UCSD-AML1 (cell line): ENCODE data around the gene OFD1.
A peak's percentile ranks its signal among the peaks of the same experiment; 100 is the strongest.
"Not testable (repeated sequence)": the region's sequence is repeated elsewhere in the genome, so short reads cannot be mapped to it uniquely, and the experiment has no call there.

Experiments used
- DNase-seq: peaks from one replicate; lab custom pipeline; 2025; ENCODE audit not compliant: unreplicated experiment; lab: John Stamatoyannopoulos, UW

Gene OFD1

DNA sequence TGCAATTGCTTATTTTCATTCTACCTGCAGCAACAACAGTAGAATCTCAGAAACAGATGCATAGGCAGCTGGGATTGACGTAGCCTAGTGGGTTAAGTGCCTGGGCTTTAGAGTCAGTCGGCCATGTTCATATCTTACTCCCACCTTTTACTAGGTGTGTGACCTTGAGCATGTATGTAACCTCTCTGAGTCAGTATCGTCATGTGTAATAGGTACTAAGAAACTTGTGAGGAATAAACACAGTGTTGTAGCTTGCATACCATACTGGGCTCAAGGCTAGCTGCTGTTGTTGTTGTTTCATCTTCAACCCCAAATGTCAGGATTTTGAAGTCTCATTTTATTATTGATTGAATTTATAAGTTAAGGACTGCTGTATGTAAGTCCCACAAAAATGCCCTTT, 31.4 kb upstream of the OFD1 start:
- no peak for DNase-seq

- DNase-seq: no peak
These were observed 31.0 kb upstream of the OFD1 start for GRCh38 chrX:13703589-13703988.

- DNase-seq: no peak
These were observed 23.4 kb upstream of the OFD1 start for GRCh38 chrX:13711141-13711540.

DNA sequence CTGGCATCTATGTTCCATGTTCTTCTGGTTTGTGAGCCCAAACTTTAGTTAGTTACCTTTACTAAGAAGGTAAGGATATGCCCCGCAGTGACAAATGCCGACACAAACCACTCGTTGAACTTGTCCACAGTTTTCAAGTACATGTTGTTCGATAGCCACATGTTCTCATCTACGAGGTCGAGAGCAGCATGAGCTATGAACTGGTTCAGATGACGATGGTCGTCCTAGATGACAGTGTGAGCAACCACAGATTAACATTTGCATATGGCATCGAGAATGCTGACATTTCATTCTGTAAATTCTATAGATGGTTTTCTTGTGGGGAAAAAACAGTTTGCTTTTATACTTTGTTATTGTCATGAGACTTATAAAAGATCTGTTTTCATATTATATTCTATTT, 18.1 kb upstream of the OFD1 start:
- no peak for DNase-seq

GRCh38 chrX:13716905-13717304, 17.6 kb upstream of the OFD1 start:
- DNase-seq: no peak

- no peak for DNase-seq
These were observed 16.7 kb upstream of the OFD1 start for GRCh38 chrX:13717700-13718472.

DNA sequence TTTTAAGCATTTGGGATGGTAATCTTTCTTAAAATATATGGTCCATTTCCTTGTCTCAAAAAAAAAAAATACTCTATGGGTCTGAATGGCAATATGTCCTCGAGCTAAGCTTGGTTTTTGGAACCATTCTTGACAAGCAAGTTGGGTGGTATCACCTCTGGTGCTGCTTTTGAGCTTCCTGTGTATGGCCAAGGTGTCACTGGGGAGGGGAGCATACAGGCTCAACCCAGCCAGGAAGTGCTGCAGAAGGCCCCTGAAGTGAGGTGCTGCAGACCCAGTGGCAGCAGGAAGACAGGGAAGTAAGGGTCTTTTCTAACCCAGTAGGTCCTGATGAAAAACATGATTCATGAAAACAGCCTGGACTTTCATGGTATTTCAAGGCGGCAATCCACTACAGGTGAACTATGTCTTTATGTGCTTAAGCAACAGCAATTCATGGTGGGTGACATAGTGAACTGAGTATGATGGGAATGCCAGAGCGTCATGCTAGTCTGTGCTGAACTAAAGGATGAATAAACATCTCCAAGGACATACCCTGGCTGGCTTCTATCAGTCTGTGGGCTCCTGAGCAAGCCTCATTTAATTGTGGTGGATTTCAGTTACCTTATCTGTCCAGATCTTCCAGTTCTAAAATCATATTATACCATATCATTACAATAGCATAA, 15.2 kb upstream of the OFD1 start:
- no peak for DNase-seq

DNA sequence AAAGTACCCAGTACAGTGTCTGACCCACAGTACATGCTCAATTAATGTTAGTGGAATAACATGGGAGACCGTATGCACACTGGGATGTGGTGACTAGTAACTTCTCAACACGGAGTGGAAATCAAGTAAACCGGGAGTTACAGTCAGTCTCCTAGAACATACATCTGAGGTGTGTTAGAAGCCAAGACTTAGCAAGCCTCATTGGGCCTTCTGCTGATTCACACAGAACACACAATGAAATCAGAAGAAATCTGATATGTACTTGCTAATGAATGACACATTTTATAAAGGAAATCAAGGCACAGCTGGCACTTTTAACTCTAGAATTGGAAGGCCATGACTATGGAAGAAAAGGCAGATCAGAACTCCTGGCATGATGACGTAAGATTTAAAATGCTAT, 13.2 kb upstream of the OFD1 start:
- DNase-seq: no peak

GRCh38 chrX:13721819-13722519, 12.6 kb upstream of the OFD1 start:
- peak; percentile 21 for DNase-seq

GRCh38 chrX:13724878-13725277, 9.7 kb upstream of the OFD1 start:
- DNase-seq: not testable (repeated sequence)

- not testable (repeated sequence) for DNase-seq
These were observed 8.0 kb upstream of the OFD1 start for GRCh38 chrX:13726583-13726982.

DNA sequence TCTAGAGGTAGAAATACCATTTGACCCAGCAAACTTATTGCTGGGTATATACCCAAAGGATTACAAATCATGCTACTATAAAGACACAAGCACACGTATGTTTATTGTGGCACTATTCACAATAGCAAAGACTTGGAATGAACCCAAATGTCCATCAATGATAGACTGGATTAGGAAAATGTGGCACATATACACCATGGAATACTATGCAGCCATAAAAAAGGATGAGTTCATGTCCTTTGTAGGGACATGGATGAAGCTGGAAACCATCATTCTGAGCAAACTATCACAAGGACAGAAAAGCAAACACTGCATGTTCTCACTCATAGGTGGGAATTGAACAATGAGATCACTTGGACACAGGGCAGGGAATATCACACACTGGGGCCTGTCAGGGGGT, 4.0 kb upstream of the OFD1 start:
- not testable (repeated sequence) for DNase-seq

GRCh38 chrX:13732246-13733067, 2.1 kb upstream of the OFD1 start:
- DNase-seq: no peak

DNA sequence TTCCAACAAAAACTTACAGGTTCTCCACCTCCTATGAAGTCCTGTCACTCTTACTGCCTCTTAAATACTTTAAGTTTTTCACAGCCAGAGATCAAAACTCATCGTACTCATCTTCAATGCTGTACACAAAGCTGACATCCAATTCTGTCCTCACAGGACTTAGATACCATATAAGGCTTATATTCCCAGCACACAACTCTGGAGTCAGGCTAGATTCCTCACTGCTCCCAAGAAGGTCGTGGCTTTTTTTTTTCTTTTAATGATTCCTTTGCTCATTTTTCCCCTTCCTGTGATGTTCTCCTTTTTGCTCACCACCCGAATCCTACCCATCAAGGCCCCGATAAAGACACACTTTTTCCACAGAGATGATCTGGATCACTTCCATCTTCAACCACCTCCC, 1.0 kb upstream of the OFD1 start:
- DNase-seq: no peak

GRCh38 chrX:13741695-13742094, 7.1 kb downstream of the OFD1 start:
- no peak for DNase-seq

- no peak for DNase-seq
These were observed 8.0 kb downstream of the OFD1 start for GRCh38 chrX:13742397-13743176.

DNA sequence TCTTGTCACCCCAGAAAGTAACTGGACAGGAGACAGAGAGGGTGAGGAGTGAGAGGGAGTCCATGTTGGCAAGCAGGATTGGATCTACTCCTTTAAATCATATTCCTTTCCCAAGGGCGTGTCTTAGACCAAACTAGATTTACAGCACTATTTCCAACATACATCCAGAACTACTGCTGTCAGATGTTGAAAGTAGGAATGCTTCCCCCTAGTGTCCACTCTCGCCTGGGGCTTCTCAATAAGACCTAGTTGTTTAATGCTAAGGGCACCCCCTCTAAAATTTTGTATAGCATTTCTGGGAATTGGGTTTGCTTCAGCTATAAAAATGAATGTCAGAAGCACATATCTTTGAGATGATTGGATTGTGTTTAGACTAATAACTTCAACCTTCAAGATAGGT, 13.3 kb downstream of the OFD1 start:
- no peak for DNase-seq

DNA sequence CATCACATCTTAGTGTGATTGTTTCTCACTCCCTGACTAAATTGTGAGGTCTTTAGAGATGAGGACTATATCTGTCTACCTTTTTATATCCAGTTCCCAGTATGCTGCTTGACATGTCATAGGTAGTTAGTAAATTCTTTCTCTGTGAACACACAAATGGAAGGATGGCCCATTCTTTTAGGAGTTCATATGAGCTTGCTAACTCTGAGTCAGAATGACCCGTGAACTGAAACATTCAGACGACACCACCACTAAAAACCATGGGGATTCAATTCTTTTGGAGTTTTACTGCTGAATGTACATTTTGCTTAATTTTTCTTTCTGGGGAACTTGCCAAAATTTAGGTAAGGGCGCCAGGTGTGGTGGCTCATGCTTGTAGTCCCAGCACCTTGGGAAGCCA, 13.9 kb downstream of the OFD1 start:
- no peak for DNase-seq

DNA sequence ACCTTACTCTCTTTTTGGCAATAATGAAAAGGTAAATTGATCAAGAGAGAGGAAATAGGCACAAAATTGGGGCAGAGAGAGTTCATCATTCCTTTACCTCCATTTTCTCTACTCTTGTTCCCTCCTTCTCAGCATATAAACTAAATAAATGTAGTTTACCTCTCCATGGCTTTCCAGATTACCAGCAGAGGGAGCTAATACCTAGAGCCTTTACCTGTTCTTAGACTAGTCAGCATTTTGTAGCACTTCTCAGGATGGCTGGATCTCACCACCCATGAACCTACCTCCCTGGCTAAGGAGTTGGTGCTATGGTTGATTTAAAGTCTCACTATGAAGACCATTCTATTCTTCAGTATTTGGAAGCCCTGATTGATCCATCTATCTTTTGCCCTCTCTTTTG, 15.7 kb downstream of the OFD1 start:
- no peak for DNase-seq

DNA sequence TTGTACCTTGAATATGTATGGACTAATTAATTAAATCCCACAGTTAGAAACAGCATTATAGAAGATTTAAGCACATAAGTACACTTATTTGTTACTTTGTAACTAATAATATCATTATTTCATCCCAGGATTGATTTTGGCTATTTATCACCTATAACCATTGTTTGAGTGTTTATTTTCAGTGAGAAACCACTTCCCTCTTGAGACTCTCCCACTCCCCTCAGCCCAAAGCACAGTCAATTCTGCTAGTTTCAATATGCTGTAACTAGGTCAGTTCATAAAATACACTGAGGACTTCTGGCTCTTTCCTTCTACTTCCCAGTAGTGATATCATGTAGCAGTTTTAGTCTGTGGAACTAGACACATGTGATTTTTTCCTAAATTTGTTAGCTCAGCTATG, 16.3 kb downstream of the OFD1 start:
- no peak for DNase-seq

DNA sequence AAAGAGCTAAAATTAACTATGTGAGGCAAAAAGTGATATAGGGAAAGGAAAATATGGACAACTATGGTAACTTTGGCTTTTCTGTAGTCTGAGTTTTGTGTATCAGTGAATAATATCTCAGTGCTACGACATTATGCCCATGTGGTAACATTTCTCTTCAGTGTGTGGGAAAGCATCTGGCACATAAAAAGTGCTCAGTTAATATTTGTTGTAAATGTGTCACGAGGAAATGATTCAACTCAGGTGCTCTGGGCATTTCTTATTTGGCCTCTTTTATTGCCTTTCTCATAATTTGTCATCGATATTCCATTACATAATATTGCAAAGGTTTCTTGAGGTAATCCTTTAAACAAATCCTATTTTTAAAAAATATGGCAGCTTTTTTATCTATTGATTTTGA, 17.6 kb downstream of the OFD1 start:
- DNase-seq: no peak
